Measurements from ENCODE around the gene PIK3R5. TPM values are rescaled to one million over a fixed set of nuclear protein-coding genes. Genes with fewer than 3 reads are reported as not detected.

The PIK3R5 gene
- total RNA-seq, 4 donors from 2014 or later: 3.6 to 12.0 (median 8.2) TPM

DNA sequence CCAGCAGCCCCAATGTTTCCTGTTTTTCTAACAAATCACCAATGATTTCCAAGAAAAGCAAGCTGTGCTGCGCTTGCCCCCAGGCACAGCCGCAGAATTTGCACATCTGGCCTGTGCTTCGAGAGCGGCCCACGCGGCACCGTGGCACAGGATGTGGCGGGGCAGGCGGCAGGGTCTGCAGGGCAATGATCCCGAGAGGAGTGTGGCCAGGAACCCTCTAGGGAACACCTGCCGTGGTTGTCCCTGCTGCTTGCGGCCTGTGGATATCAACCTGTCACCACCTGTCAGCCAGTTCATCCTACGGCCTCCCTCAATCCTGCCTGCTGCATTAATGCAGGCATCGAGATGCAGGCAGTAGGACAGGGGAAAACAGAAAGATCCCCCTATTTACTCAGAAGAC lies 24.0 kb downstream of the PIK3R5 start:
- H3K4me3 ChIP-seq (ENCODE audit: low read depth, poor library complexity, severe bottlenecking): no peak overlapping the region
- intact Hi-C loops (cut with DNase I; ENCODE audit: low total_unique reads): no loop called here
- no peak for TF ChIP-seq POLR2A (IDR thresholded peaks at IDR 0.05)
- TF ChIP-seq, protein P1, sequence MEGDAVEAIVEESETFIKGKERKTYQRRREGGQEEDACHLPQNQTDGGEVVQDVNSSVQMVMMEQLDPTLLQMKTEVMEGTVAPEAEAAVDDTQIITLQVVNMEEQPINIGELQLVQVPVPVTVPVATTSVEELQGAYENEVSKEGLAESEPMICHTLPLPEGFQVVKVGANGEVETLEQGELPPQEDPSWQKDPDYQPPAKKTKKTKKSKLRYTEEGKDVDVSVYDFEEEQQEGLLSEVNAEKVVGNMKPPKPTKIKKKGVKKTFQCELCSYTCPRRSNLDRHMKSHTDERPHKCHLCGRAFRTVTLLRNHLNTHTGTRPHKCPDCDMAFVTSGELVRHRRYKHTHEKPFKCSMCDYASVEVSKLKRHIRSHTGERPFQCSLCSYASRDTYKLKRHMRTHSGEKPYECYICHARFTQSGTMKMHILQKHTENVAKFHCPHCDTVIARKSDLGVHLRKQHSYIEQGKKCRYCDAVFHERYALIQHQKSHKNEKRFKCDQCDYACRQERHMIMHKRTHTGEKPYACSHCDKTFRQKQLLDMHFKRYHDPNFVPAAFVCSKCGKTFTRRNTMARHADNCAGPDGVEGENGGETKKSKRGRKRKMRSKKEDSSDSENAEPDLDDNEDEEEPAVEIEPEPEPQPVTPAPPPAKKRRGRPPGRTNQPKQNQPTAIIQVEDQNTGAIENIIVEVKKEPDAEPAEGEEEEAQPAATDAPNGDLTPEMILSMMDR (IDR thresholded peaks at IDR 0.05): no peak
- 65 to 71% methylated on average over 14 of the region's 14 CpGs for WGBS, 2 donors
- DNase-seq (ENCODE audit: low spot score in 2 of 2): no peak

DNA sequence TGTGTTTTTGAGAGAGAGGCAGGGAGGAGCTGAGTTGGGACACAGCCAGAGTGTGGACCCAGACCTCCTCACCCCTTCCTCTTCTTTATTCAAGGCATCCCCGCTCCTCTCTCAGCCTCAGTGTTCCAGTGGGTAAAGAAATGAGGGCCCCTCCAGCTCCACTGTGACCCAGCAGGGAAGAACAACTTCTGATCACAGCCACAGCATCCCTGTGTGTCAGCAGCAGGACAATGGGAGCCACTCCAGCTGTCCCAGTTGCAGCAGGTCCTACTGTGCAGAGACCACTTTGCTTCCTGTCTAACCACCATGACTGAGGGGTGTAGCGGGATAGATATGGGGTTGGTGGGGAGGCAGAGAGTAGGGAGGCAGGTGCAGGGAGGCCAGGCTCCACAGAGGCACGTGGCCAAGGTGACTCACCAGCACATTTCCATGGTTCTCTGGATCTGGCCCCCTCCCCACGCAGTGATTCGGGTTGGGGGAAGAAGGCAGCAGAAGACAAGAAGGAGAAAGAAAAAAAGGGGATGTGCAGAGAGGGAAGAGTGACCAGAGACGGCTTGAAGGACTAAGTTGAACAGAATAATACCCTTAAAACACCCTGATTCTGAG lies 24.5 kb downstream of the PIK3R5 start:
- intact Hi-C loops (cut with DNase I; ENCODE audit: low total_unique reads): no loop called here
- no peak overlapping the region for H3K4me3 ChIP-seq (ENCODE audit: low read depth, poor library complexity, severe bottlenecking)
- no peak for DNase-seq (ENCODE audit: low spot score in 2 of 2)
- 64 to 69% methylated on average over 6 of the region's 6 CpGs for WGBS, 2 donors
- TF ChIP-seq, protein P1 (IDR thresholded peaks at IDR 0.05): no peak
- TF ChIP-seq POLR2A (IDR thresholded peaks at IDR 0.05): no peak

DNA sequence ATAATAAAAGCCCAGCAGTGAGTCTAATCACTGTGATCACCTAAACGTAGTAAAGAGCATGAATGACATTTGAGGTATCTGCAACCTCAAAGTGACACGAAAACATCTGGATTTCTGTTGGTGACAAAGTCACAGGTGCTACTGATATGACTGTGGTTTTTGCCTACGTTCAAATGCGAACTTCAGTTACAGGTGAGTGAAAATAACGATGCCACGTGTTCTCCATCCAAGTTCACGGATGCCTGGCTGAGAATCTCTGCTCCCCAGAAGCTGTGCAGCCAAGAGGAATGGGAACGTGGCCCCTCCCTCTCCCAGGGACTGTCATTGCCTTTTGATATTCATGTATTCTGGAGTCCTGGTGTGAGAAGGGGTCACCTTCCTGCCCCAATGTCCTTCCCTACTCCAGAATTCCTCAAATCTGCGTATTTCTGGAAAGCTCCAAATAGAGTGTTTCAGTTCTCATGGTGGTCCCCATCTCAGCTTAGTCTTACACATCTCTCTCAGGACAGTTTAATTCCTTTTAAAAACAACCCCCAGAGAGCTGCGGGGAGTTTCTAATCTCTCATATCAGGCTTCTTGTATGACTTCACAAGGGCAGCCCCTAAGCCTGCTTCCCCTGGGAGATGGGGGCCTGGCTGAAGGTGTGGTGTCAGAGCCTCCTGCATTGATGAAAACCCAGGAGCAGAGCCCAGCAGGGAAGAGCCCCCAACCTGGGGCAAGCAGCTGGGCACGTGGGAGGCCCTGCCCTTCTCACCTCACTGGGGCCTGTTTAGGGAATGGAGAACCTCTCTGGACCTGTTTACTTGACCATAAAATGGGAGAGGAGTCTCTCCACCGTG lies 25.8 kb downstream of the PIK3R5 start:
- no peak overlapping the region for H3K4me3 ChIP-seq (ENCODE audit: low read depth, poor library complexity, severe bottlenecking)
- no peak for TF ChIP-seq POLR2A (IDR thresholded peaks at IDR 0.05)
- TF ChIP-seq, protein P1 (IDR thresholded peaks at IDR 0.05): no peak
- DNase-seq (ENCODE audit: low spot score in 2 of 2): no peak
- intact Hi-C loops (cut with DNase I; ENCODE audit: low total_unique reads): no loop called here
- WGBS, 2 donors: 64 to 67% methylated on average over 12 of the region's 12 CpGs

DNA sequence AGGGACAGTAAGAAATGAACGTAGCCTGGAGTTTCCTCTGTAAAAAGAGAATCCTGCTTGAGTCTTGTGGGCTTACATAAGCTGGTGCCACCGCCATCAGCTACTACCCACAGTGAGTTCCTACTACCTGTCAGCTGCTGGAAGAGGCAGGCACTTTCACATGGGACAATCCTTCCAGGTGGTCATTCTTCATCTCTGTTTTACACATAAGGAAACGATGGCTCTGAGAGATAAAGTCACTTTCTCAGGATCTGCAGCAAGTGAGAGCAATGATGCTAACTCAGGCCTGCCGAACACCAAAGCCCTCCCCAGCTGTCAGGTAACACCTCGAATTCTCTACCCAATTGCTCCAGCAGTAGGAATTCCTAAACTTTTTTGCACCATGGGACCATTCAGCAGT lies 26.6 kb downstream of the PIK3R5 start:
- 78 to 81% methylated on average over 5 of the region's 5 CpGs for WGBS, 2 donors
- TF ChIP-seq, protein P1 (IDR thresholded peaks at IDR 0.05): no peak
- no peak for TF ChIP-seq POLR2A (IDR thresholded peaks at IDR 0.05)
- DNase-seq (ENCODE audit: low spot score in 2 of 2): no peak
- H3K4me3 ChIP-seq (ENCODE audit: low read depth, poor library complexity, severe bottlenecking): no peak overlapping the region
- intact Hi-C loops (cut with DNase I; ENCODE audit: low total_unique reads): no loop called here

DNA sequence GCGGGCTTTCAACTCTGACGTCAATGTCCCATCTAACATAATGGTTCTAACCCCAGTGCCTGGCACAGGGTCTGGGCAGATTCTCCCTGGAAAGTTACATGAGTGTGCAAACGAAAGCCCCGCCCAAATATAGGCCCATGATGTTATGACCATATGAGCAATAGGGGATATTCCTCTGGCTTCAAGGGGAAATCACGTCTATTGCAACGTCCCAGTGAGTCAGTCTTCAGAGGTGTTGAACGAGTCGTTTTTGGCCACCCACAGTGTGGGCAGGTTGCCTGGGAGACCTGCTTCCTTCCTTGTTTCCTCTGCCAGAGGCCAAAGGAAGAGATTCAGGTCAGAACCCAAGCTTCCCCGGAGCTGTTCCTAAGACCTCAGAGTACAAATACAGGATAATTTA lies 30.3 kb downstream of the PIK3R5 start:
- H3K4me3 ChIP-seq (ENCODE audit: low read depth, poor library complexity, severe bottlenecking): no peak overlapping the region
- TF ChIP-seq, protein P1 (IDR thresholded peaks at IDR 0.05): no peak
- TF ChIP-seq POLR2A (IDR thresholded peaks at IDR 0.05): no peak
- no peak for DNase-seq (ENCODE audit: low spot score in 2 of 2)
- intact Hi-C loops (cut with DNase I; ENCODE audit: low total_unique reads): no loop called here
- WGBS, 2 donors: 46 to 61% methylated on average over 9 of the region's 9 CpGs

Data from lower leg skin (tissue), 4 donors.